ENCODE results near the gene ZNF615. TPM values are rescaled to one million over a fixed set of nuclear protein-coding genes. Genes with fewer than 3 reads are reported as not detected.

Gene ZNF615
- 2.8 to 4.8 TPM (median 3.5 TPM) in 5 replicates for total RNA-seq (2022; extraction: Qiagen RNA extraction)

DNA sequence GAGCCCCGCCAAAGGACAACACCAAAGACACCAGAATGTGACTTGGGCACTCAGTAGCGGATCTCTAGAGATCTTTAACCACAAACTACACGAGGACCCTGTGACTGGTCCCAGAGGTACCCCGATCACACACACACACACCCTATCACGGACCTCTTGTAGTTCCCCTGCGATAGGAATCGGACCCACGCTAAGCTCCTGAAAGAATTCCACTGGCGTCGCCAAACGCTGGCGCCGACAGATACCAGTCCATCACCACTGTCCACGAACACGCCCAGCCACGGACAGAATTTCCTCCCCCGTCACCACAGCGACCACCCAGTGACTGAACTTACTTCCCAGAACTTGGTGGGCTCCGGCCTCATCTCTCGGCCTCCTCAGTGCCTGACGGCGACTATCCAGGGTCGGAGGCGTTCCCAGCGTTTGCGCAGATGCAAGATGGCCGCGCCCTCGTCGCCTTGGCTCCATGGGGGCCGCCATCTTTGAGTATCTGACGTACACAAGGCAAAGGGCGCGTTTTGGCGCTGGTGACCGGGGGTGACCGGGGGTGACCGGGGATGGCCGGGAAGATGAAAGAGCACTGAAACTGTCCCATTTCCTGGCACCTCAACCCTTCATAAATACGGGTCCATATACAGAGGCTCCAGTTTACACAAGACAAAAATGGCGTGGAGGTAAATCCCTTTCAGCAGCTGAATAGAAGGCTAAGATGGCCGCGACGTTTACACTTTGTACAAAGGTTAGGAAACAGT lies at the start of gene ZNF615:
TSS of gene ZNF615 (minus strand) at position 406 of the 752 bp plus-strand sequence. CDS start 4,500 bp downstream, outside the sequence.

DNA sequence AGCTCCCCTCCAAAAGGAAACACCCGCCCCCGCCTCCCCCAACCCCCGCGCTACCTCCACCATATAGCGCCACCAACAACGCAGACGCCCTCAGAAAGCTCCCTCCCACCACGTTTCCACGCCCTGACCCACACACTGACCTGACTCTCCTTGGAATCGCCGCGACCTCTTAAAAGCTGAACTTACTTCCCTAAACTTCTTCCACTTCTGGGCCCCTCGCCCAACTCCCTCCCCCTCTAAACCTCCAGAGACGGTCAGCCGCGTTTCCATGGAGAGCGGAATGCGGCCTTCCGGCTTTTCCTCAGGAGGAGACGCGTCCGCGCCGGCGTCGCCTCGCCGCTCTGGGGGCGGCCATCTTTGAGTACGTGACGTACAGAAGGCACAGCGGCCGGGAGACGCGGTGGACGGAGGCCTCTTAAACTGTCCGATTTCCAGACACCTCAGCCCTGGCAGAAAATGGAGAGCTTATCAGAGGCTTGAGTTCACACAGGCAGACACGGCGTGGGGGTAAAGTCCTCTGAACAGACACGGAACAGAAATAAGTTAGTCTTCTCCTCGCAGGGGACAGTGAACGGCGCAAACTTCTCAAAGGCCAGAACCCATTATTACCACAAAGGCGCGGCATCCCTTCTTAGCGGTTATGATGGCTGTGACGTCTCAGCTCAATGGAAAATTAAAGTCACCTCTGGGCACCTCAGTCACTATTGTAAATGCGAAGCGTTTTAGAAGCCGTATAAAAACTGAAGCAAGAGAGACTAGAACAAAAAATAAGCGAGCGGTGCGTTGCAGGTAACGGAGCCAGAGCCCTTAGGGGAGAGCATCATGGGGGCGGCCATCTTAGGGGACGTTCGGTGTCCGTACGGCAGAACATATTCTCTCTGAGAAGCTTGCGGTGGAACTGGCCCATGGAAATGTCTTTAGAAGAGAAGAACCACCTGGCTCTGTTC lies 40.8 kb upstream of the ZNF615 start, which contains the start of gene ZNF432:
TSS of gene ZNF432 (minus strand) at position 284 of the 947 bp plus-strand sequence. CDS start 1,970 bp downstream, outside the sequence.

DNA sequence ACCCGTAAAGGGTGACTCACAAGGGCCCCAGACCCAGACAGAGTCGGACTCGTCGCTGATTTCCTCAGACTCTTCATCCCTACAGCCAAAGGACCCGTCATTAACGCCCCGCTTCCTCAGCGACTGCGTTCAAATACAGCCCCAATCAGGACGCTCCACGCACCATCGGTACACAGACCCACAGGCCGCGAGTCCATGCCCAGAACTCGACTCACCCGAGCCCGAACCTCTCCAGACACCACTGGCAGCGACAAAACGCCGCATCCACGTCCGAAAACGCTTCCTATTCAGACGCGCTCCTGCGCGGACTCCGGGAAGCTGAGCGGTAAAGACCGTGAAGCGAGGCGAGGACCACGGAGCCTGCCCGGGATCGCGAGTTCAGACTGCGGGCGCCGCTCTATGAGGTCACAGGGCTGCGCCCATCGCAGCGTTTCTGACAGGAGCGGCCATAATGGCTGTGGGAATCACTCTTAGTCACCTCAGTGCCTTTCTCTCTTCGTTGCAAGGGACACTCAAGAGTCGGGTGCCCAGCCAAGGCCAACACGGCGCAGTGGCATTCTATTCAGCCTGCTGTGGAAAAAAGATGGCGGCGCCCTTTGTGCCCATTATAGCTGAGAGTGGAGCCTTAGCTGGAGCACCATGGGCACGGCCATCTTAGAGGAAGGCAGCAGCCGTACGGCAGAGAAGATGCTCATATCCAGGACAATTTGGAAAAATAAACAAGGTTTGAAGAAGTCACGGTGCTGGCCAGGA lies 20.2 kb upstream of the ZNF615 start, which contains the start of gene ZNF614:
TSS of gene ZNF614 (minus strand) at position 353 of the 753 bp plus-strand sequence. CDS start 2,634 bp downstream, outside the sequence.

DNA sequence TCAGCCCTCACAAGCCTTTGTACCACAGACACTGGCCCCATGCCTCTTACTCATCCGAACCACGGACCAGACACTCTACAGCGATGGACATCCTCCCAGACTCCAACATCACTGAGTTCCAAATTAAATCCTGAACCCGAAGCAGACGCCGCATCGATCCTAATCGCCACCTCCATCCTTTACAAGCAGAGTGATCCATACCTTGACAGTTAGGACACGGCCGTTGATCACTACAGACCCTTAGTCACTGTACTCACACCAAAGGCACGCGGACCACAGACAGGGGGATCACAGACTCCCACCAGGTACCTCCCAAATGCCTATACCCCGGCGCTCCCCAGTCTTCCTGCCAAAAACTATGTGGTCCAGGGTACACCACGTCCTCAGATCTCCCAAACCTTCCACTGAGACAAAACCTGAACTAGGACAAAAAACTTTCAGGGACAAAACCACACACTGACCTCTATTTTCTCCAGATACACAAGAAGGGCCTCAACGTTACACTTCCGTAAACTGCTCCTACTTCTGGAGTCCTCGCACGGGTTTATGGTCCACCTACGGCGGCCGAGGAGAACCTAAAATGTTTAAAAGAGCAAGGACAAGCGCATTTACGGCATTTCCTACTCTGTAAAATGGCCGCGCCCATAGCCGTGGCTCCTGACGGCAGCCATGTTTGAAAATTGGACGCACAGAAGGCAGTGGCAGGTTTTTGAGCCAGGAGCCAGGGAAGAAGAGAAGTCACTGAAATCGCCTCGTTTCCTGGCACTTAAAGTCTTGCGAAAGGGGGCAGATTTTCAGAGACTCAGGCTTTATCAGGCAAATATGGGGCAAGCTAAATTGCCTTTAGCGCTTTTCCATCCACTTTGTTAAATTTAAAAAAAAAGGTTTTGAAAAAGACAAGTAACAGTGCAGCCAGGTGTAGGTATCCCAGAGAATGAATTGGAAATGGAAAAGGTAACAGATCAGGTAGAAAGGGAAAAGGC lies 21.4 kb downstream of the ZNF615 start, which contains the start of gene ZNF350:
TSS of gene ZNF350 (minus strand) at position 532 of the 983 bp plus-strand sequence. CDS start 12,480 bp downstream, outside the sequence.

Other genes starting within 250 kb of the ZNF615 start
- not detected in 5 replicates for gene FPR2, start 247.0 kb downstream of the ZNF615 start, total RNA-seq (2022; extraction: Qiagen RNA extraction)
- not detected in 5 replicates for gene FPR3, start 213.1 kb downstream of the ZNF615 start, total RNA-seq (2022; extraction: Qiagen RNA extraction)
- gene ZNF577, start 120.3 kb downstream of the ZNF615 start, total RNA-seq (2022; extraction: Qiagen RNA extraction): 0.06 TPM in 1 of 5 replicates, not detected in the others
- 0.11 to 0.31 TPM (median 0.12 TPM) in 5 replicates for gene ZNF649, start 103.2 kb downstream of the ZNF615 start, total RNA-seq (2022; extraction: Qiagen RNA extraction)
- gene ZNF613, start 80.7 kb downstream of the ZNF615 start, total RNA-seq (2022; extraction: Qiagen RNA extraction): 0.97 to 1.8 TPM (median 1.0 TPM) in 5 replicates
- 3.6 to 6.2 TPM (median 4.2 TPM) in 5 replicates for gene ZNF350, start 21.4 kb downstream of the ZNF615 start, total RNA-seq (2022; extraction: Qiagen RNA extraction)
- 2.5 to 3.1 TPM (median 3.0 TPM) in 5 replicates for gene ZNF614, start 20.2 kb upstream of the ZNF615 start, total RNA-seq (2022; extraction: Qiagen RNA extraction)
- 1.4 to 2.2 TPM (median 1.9 TPM) in 5 replicates for gene ZNF432, start 40.6 kb upstream of the ZNF615 start, total RNA-seq (2022; extraction: Qiagen RNA extraction)
- 2.0 to 2.6 TPM (median 2.4 TPM) in 5 replicates for gene ZNF841, start 87.6 kb upstream of the ZNF615 start, total RNA-seq (2022; extraction: Qiagen RNA extraction)
- gene ZNF616, start 131.7 kb upstream of the ZNF615 start, total RNA-seq (2022; extraction: Qiagen RNA extraction): 0.55 to 1.1 TPM (median 0.66 TPM) in 5 replicates
- 0.41 to 1.6 TPM (median 0.61 TPM) in 5 replicates for gene ZNF836, start 163.4 kb upstream of the ZNF615 start, total RNA-seq (2022; extraction: Qiagen RNA extraction)
- gene PPP2R1A, start 181.8 kb upstream of the ZNF615 start, total RNA-seq (2022; extraction: Qiagen RNA extraction): 207 to 312 TPM (median 302 TPM) in 5 replicates

Data from A549 treated with Mapracorat at 1 μM for 4 hours (cell line).